Measurements from ENCODE around the gene ZNF385C. TPM values are rescaled to one million over a fixed set of nuclear protein-coding genes. Genes with fewer than 3 reads are reported as not detected.
A peak's percentile ranks its signal among the peaks of the same experiment; 100 is the strongest.

The ZNF385C gene
- total RNA-seq, 1 donor from 2014 or later = 0.52 TPM

- Histone ChIP-seq H3K27me3 (ENCODE audit: control insufficient read depth in 3 of 3, insufficient read depth in 3 of 3, low read length in 3 of 3) (no peaks in the 10 kb centered on the region), H3K36me3 (ENCODE audit: control insufficient read depth in 3 of 3, insufficient read depth in 3 of 3, low read length in 3 of 3) (peaks cover 11 to 39% (median 32%) of the 10 kb centered on the region in 3 donors), H3K4me1 (ENCODE audit: control insufficient read depth in 3 of 3, insufficient read depth in 3 of 3, low read length in 3 of 3) (peaks cover 5 to 24% (median 20%) of the 10 kb centered on the region in 3 donors), H3K27ac (ENCODE audit: low read depth, low read length) (no peak overlapping the region), H3K9ac (ENCODE audit: low read depth in 1 of 3, low read length in 3 of 3) (no peak overlapping the region), H3K9me3 (ENCODE audit: control insufficient read depth in 3 of 3, low read length in 3 of 3) (no peaks in the 10 kb centered on the region), H3K4me3 (ENCODE audit: low read length in 3 of 3) (no peak overlapping the region)
These were observed 96.0 kb downstream of the ZNF385C start for GRCh38 chr17:42002175-42002791.

DNA sequence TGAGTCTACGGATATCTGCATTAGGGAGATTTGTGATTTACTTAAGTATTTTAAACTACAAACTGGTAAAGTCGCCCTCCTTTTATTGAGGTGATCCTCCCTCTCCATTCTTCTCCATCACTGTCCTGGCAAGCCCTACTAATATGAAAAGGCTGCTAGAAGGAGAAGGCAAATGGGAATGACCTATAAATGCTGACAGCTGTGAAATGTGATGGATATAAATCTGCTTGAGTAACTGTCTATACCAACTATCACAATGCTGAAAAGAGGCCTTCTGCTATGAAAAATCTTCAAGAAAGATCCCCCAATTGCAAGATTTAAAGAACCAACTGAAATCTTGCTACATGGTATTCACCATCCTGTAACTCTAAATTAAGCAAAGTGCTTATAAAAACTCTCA is 96.5 kb downstream of the ZNF385C start:
- H3K4me3 ChIP-seq (ENCODE audit: low read length in 3 of 3) = no peak overlapping the region
- peaks cover 5 to 24% (median 17%) of the 10 kb centered on the region in 3 donors for H3K4me1 ChIP-seq (ENCODE audit: control insufficient read depth in 3 of 3, insufficient read depth in 3 of 3, low read length in 3 of 3)
- no peak overlapping the region for H3K9ac ChIP-seq (ENCODE audit: low read depth in 1 of 3, low read length in 3 of 3)
- peaks cover 16 to 45% (median 37%) of the 10 kb centered on the region in 3 donors for H3K36me3 ChIP-seq (ENCODE audit: control insufficient read depth in 3 of 3, insufficient read depth in 3 of 3, low read length in 3 of 3)
- no peaks in the 10 kb centered on the region for H3K9me3 ChIP-seq (ENCODE audit: control insufficient read depth in 3 of 3, low read length in 3 of 3)
- no peak overlapping the region for H3K27ac ChIP-seq (ENCODE audit: low read depth, low read length)
- H3K27me3 ChIP-seq (ENCODE audit: control insufficient read depth in 3 of 3, insufficient read depth in 3 of 3, low read length in 3 of 3) = no peaks in the 10 kb centered on the region

GRCh38 chr17:42000413-42001133 is 97.7 kb downstream of the ZNF385C start:
- H3K27me3 ChIP-seq (ENCODE audit: control insufficient read depth in 3 of 3, insufficient read depth in 3 of 3, low read length in 3 of 3) = no peaks in the 10 kb centered on the region
- H3K9ac ChIP-seq (ENCODE audit: low read depth in 1 of 3, low read length in 3 of 3) = no peak overlapping the region
- H3K27ac ChIP-seq (ENCODE audit: low read depth, low read length) = peak overlapping the region; percentile 45
- H3K9me3 ChIP-seq (ENCODE audit: control insufficient read depth in 3 of 3, low read length in 3 of 3) = no peaks in the 10 kb centered on the region
- H3K4me3 ChIP-seq (ENCODE audit: low read length in 3 of 3) = no peak overlapping the region
- H3K4me1 ChIP-seq (ENCODE audit: control insufficient read depth in 3 of 3, insufficient read depth in 3 of 3, low read length in 3 of 3) = peaks cover 5 to 24% (median 17%) of the 10 kb centered on the region in 3 donors
- peaks cover 26 to 56% (median 48%) of the 10 kb centered on the region in 3 donors for H3K36me3 ChIP-seq (ENCODE audit: control insufficient read depth in 3 of 3, insufficient read depth in 3 of 3, low read length in 3 of 3)

- H3K27me3 ChIP-seq (ENCODE audit: control insufficient read depth in 3 of 3, insufficient read depth in 3 of 3, low read length in 3 of 3) = no peaks in the 10 kb centered on the region
- peaks cover 5 to 19% (median 17%) of the 10 kb centered on the region in 3 donors for H3K4me1 ChIP-seq (ENCODE audit: control insufficient read depth in 3 of 3, insufficient read depth in 3 of 3, low read length in 3 of 3)
- no peaks in the 10 kb centered on the region for H3K9me3 ChIP-seq (ENCODE audit: control insufficient read depth in 3 of 3, low read length in 3 of 3)
- H3K4me3 ChIP-seq (ENCODE audit: low read length in 3 of 3) = no peak overlapping the region
- no peak overlapping the region for H3K9ac ChIP-seq (ENCODE audit: low read depth in 1 of 3, low read length in 3 of 3)
- H3K36me3 ChIP-seq (ENCODE audit: control insufficient read depth in 3 of 3, insufficient read depth in 3 of 3, low read length in 3 of 3) = peaks cover 37 to 67% (median 61%) of the 10 kb centered on the region in 3 donors
- no peak overlapping the region for H3K27ac ChIP-seq (ENCODE audit: low read depth, low read length)
These were observed 99.8 kb downstream of the ZNF385C start for GRCh38 chr17:41998497-41998896.

DNA sequence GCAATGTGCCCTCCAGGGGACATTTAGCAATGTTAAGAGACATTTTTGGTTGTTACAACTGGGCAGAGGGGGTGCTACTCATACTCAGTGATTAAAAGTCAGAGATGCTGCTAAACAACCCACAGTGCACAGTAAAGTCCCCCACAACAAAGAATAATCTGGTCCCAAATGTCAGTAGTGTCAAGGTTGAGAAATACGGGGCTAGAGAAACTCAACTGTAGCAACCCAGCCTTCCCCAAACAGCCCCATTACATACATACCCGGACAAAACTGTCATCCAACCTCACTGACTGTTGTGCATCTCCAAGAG is 101.5 kb downstream of the ZNF385C start:
- H3K4me1 ChIP-seq (ENCODE audit: control insufficient read depth in 3 of 3, insufficient read depth in 3 of 3, low read length in 3 of 3) = peaks cover 3 to 22% (median 13%) of the 10 kb centered on the region in 3 donors
- H3K9me3 ChIP-seq (ENCODE audit: control insufficient read depth in 3 of 3, low read length in 3 of 3) = no peaks in the 10 kb centered on the region
- H3K27ac ChIP-seq (ENCODE audit: low read depth, low read length) = no peak overlapping the region
- H3K4me3 ChIP-seq (ENCODE audit: low read length in 3 of 3) = no peak overlapping the region
- H3K9ac ChIP-seq (ENCODE audit: low read depth in 1 of 3, low read length in 3 of 3) = no peak overlapping the region
- H3K27me3 ChIP-seq (ENCODE audit: control insufficient read depth in 3 of 3, insufficient read depth in 3 of 3, low read length in 3 of 3) = no peaks in the 10 kb centered on the region
- H3K36me3 ChIP-seq (ENCODE audit: control insufficient read depth in 3 of 3, insufficient read depth in 3 of 3, low read length in 3 of 3) = peaks cover 43 to 68% (median 61%) of the 10 kb centered on the region in 3 donors

DNA sequence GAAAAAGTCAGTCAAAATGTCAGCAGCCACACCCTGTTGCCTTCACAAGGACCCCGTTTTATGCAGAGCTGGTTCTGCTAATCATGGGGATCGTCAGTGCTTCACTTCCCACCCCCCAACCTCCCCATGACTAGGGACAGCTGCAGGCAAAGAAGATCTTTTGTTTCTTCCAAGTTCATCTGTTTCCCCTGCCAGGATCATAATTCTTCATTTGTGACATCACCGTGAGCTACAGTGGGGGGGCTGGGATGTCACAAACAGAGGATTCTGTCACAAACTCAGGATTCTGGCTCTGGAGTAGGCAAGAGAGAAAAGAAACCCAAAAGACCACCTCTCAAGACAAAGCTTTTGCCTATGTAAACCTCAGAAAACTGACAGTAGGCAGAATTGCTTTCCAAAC is 105.7 kb downstream of the ZNF385C start:
- peaks cover 3 to 11% (median 5%) of the 10 kb centered on the region in 3 donors for H3K4me1 ChIP-seq (ENCODE audit: control insufficient read depth in 3 of 3, insufficient read depth in 3 of 3, low read length in 3 of 3)
- no peaks in the 10 kb centered on the region for H3K27me3 ChIP-seq (ENCODE audit: control insufficient read depth in 3 of 3, insufficient read depth in 3 of 3, low read length in 3 of 3)
- no peaks in the 10 kb centered on the region for H3K9me3 ChIP-seq (ENCODE audit: control insufficient read depth in 3 of 3, low read length in 3 of 3)
- peak overlapping the region; percentile 32 for H3K27ac ChIP-seq (ENCODE audit: low read depth, low read length)
- peaks cover 62 to 76% (median 70%) of the 10 kb centered on the region in 3 donors for H3K36me3 ChIP-seq (ENCODE audit: control insufficient read depth in 3 of 3, insufficient read depth in 3 of 3, low read length in 3 of 3)
- H3K4me3 ChIP-seq (ENCODE audit: low read length in 3 of 3) = no peak overlapping the region
- H3K9ac ChIP-seq (ENCODE audit: low read depth in 1 of 3, low read length in 3 of 3) = peak overlapping the region in 1 of 3 donors; percentile 27

DNA sequence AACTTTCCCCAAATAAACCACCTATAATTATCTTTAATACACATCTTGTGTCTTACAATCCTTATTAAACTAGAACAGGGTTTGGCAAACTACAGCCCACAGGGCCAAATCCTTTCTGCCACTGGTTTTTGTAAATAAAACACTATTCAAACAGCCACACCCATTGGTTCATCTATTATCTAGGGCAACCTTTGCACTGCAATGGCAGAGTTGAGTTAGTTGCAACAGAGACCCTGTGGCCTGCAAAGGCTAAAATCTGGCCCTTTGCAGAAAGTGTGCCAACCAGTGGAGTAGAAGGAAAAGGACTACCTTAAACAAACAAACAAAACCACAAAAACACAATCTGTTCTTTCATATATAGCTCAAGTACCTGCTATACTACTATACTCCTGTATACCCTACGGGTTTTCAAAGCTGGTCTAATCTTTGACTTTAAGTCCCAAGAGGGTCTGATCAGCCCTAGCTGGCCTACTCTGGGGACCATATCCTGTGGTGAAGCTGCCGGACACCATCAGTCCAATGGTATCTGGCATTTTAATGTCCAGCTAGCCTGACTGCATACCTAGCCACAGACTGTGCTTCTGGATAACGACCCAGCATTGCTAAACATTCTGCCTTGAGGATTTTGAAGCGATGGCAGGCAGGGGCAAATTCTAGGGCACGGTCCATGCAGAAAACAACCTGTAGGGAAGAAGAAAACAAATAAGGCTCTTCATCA is 108.4 kb downstream of the ZNF385C start:
- no peak overlapping the region for H3K27ac ChIP-seq (ENCODE audit: low read depth, low read length)
- H3K27me3 ChIP-seq (ENCODE audit: control insufficient read depth in 3 of 3, insufficient read depth in 3 of 3, low read length in 3 of 3) = no peaks in the 10 kb centered on the region
- H3K4me3 ChIP-seq (ENCODE audit: low read length in 3 of 3) = no peak overlapping the region
- peaks cover 49 to 69% (median 60%) of the 10 kb centered on the region in 3 donors for H3K36me3 ChIP-seq (ENCODE audit: control insufficient read depth in 3 of 3, insufficient read depth in 3 of 3, low read length in 3 of 3)
- no peaks in the 10 kb centered on the region for H3K9me3 ChIP-seq (ENCODE audit: control insufficient read depth in 3 of 3, low read length in 3 of 3)
- peaks cover 3 to 11% (median 5%) of the 10 kb centered on the region in 3 donors for H3K4me1 ChIP-seq (ENCODE audit: control insufficient read depth in 3 of 3, insufficient read depth in 3 of 3, low read length in 3 of 3)
- no peak overlapping the region for H3K9ac ChIP-seq (ENCODE audit: low read depth in 1 of 3, low read length in 3 of 3)

DNA sequence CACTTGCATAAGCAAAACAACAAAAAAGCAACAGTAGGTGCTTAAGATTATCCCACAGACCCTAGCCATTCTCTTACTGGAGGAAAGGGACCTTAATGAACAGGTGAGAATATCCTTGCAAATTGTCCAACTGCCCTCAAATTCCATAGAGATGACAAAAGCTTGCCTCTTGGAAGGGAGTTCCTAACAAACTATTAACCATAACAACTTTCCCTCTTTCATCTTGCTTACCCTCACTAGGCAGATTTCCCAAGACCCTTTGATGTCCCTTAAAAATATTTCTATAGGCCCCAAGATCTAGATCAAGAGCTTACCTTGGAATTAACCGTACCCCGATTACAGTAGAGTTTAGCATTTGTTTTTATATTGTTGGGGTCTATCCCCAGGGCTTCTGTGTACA is 109.9 kb downstream of the ZNF385C start:
- Histone ChIP-seq H3K4me3 (ENCODE audit: low read length in 3 of 3) (no peak overlapping the region), H3K27me3 (ENCODE audit: control insufficient read depth in 3 of 3, insufficient read depth in 3 of 3, low read length in 3 of 3) (no peaks in the 10 kb centered on the region), H3K9me3 (ENCODE audit: control insufficient read depth in 3 of 3, low read length in 3 of 3) (no peaks in the 10 kb centered on the region), H3K36me3 (ENCODE audit: control insufficient read depth in 3 of 3, insufficient read depth in 3 of 3, low read length in 3 of 3) (peaks cover 52 to 72% (median 65%) of the 10 kb centered on the region in 3 donors), H3K27ac (ENCODE audit: low read depth, low read length) (no peak overlapping the region), H3K9ac (ENCODE audit: low read depth in 1 of 3, low read length in 3 of 3) (no peak overlapping the region), H3K4me1 (ENCODE audit: control insufficient read depth in 3 of 3, insufficient read depth in 3 of 3, low read length in 3 of 3) (peaks cover 3 to 11% (median 5%) of the 10 kb centered on the region in 3 donors)

DNA sequence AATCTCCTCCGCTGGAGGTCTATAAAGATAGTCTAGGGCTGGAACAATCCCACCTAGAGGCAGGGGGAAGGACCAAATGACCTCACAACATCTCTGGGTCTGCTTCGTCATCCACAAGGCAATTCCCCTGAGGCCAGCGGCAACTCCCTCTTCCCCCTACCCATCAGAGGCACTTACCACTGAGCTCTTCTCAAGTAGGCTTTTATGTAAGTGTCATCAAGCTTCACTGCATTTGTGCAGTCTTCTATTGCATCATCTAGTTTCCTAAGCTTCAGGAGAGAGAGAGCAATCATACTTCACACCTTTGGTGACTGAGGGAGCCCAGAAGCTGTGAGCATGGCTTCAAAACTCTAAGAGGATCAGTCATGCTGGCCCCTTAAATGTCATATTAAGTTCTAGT is 110.6 kb downstream of the ZNF385C start:
- peaks cover 50 to 73% (median 66%) of the 10 kb centered on the region in 3 donors for H3K36me3 ChIP-seq (ENCODE audit: control insufficient read depth in 3 of 3, insufficient read depth in 3 of 3, low read length in 3 of 3)
- H3K27ac ChIP-seq (ENCODE audit: low read depth, low read length) = no peak overlapping the region
- H3K4me1 ChIP-seq (ENCODE audit: control insufficient read depth in 3 of 3, insufficient read depth in 3 of 3, low read length in 3 of 3) = peaks cover 3 to 8% (median 3%) of the 10 kb centered on the region in 3 donors
- no peak overlapping the region for H3K4me3 ChIP-seq (ENCODE audit: low read length in 3 of 3)
- H3K9me3 ChIP-seq (ENCODE audit: control insufficient read depth in 3 of 3, low read length in 3 of 3) = no peaks in the 10 kb centered on the region
- H3K9ac ChIP-seq (ENCODE audit: low read depth in 1 of 3, low read length in 3 of 3) = no peak overlapping the region
- H3K27me3 ChIP-seq (ENCODE audit: control insufficient read depth in 3 of 3, insufficient read depth in 3 of 3, low read length in 3 of 3) = no peaks in the 10 kb centered on the region

- no peaks in the 10 kb centered on the region for H3K9me3 ChIP-seq (ENCODE audit: control insufficient read depth in 3 of 3, low read length in 3 of 3)
- H3K27ac ChIP-seq (ENCODE audit: low read depth, low read length) = no peak overlapping the region
- H3K4me3 ChIP-seq (ENCODE audit: low read length in 3 of 3) = no peak overlapping the region
- no peak overlapping the region for H3K9ac ChIP-seq (ENCODE audit: low read depth in 1 of 3, low read length in 3 of 3)
- H3K36me3 ChIP-seq (ENCODE audit: control insufficient read depth in 3 of 3, insufficient read depth in 3 of 3, low read length in 3 of 3) = peaks cover 56 to 73% (median 70%) of the 10 kb centered on the region in 3 donors
- H3K4me1 ChIP-seq (ENCODE audit: control insufficient read depth in 3 of 3, insufficient read depth in 3 of 3, low read length in 3 of 3) = peaks cover 0 to under 1% (median 0%) of the 10 kb centered on the region in 3 donors
- no peaks in the 10 kb centered on the region for H3K27me3 ChIP-seq (ENCODE audit: control insufficient read depth in 3 of 3, insufficient read depth in 3 of 3, low read length in 3 of 3)
These were observed 111.6 kb downstream of the ZNF385C start for GRCh38 chr17:41986634-41987033.
